H1 (cell line): ENCODE measurements around the gene KCNA2. TPM values are rescaled to one million over a fixed set of nuclear protein-coding genes. Genes with fewer than 3 reads are reported as not detected.

Source experiments
- CTCF ChIA-PET: fragments of 300-600 bp; sonication (Branson Sonifier 250); formaldehyde crosslinking; loops from one replicate; lab custom pipeline; 2021; ENCODE audit not compliant: partially characterized antibody; lab: Charles Lee
- POLR2A ChIA-PET: fragments of 300-600 bp; sonication (Branson Sonifier 250); formaldehyde crosslinking; loops from one replicate; lab custom pipeline; 2021; ENCODE audit warnings: inconsistent platforms; ENCODE audit not compliant: partially characterized antibody; lab: Charles Lee
- DNase-seq, 2 experiments: peaks; one replicate each; pipeline versions ENCODE4 v3.0.0 to v3.0.0-alpha.2; 2010 to 2022; ENCODE audit warnings: low spot score in 2 of 2, low read depth in 1 of 2, mixed read lengths in 1 of 2
- FAIRE-seq: peaks from 2 replicates; lab custom pipeline; 2011; peaks lifted over from hg19 to GRCh38; lab: Jason Lieb, UNC
- H2AFZ ChIP-seq: 2 replicates; pipeline ENCODE4 v1.8.1; 2012; ENCODE audit warnings: low read length, inconsistent platforms
- H2AK5ac ChIP-seq: 2 replicates; pipeline ENCODE4 v1.6.1; 2013; ENCODE audit warnings: low read depth, low read length
- H2BK120ac ChIP-seq: replicated peaks from 2 replicates; pipeline ENCODE3; 2013; ENCODE audit warnings: low read depth, low read length, inconsistent platforms
- H2BK12ac ChIP-seq: 2 replicates; pipeline ENCODE4 v1.6.1; 2013; ENCODE audit warnings: low read depth, low read length
- H2BK15ac ChIP-seq: 2 replicates; pipeline ENCODE4 v1.6.1; 2013; ENCODE audit warnings: low read length
- H2BK20ac ChIP-seq: 2 replicates; pipeline ENCODE4 v1.6.1; 2013; ENCODE audit warnings: low read length
- H2BK5ac ChIP-seq: 2 replicates; pipeline ENCODE4 v1.6.1; 2013; ENCODE audit warnings: low read depth, low read length
- H3K14ac ChIP-seq: 2 replicates; pipeline ENCODE4 v1.6.1; 2013; ENCODE audit warnings: inconsistent platforms; ENCODE audit not compliant: insufficient read length
- H3K18ac ChIP-seq: 2 replicates; pipeline ENCODE4 v1.6.1; 2013; ENCODE audit warnings: low read length; ENCODE audit errors: extremely low read depth
- H3K23ac ChIP-seq: 2 replicates; pipeline ENCODE4 v1.6.1; 2013; ENCODE audit warnings: inconsistent platforms; ENCODE audit not compliant: insufficient read length
- H3K23me2 ChIP-seq: 2 replicates; pipeline ENCODE4 v1.6.1; 2013; ENCODE audit warnings: low read depth, low read length
- H3K27ac ChIP-seq: 2 replicates; pipeline ENCODE4 v1.6.1; 2011; ENCODE audit warnings: low read depth, low read length, inconsistent platforms
- H3K27me3 ChIP-seq, 4 experiments: replicated peaks in 1 of 4; 1 replicate in 1 of 4; 2 replicates in 3 of 4; pipeline versions ENCODE4 v1.6.1 to v1.8.1; 2011 to 2013; ENCODE audit warnings: low read length in 3 of 4, mild to moderate bottlenecking in 3 of 4, inconsistent platforms in 2 of 4, mixed read lengths in 2 of 4, moderate library complexity in 1 of 4; ENCODE audit not compliant: control insufficient read depth in 3 of 4, insufficient read depth in 3 of 4; ENCODE audit errors: extremely low read depth in 1 of 4
- H3K36me3 ChIP-seq, 4 experiments: 2 replicates each; pipeline versions ENCODE4 v1.6.1 to v1.8.1; 2011 to 2013; ENCODE audit warnings: mild to moderate bottlenecking in 4 of 4, low read length in 3 of 4, moderate library complexity in 2 of 4, control low read depth in 1 of 4, inconsistent platforms in 1 of 4; ENCODE audit not compliant: insufficient read depth in 4 of 4, control insufficient read depth in 2 of 4
- H3K4ac ChIP-seq: replicated peaks from 2 replicates; pipeline ENCODE3; 2013; ENCODE audit warnings: low read length, low read depth, mixed read lengths, inconsistent platforms; ENCODE audit not compliant: insufficient read length
- H3K4me1 ChIP-seq, 4 experiments: replicated peaks in 1 of 4; 1 replicate in 1 of 4; 2 replicates in 3 of 4; pipeline versions ENCODE4 v1.6.1 to v1.8.1; 2011 to 2013; ENCODE audit warnings: low read length in 3 of 4, inconsistent platforms in 2 of 4, mixed read lengths in 1 of 4; ENCODE audit not compliant: insufficient read depth in 4 of 4, control insufficient read depth in 3 of 4
- H3K4me2 ChIP-seq, 2 experiments: 2 replicates each; pipeline versions ENCODE4 v1.6.1 to v1.8.1; 2011 to 2013; ENCODE audit warnings: low read depth in 2 of 2, low read length in 2 of 2, control low read depth in 1 of 2, inconsistent platforms in 1 of 2, mild to moderate bottlenecking in 1 of 2; ENCODE audit not compliant: insufficient read depth in 1 of 2
- H3K4me3 ChIP-seq, 4 experiments: fragments of 200-600, 300-600 bp in 1 of 4; sonication (generic), shearing (Covaris generic), sonication (Bioruptor Twin) in 1 of 4; 2 replicates each; pipeline versions ENCODE4 v1.5.1 to v1.8.1; 2011 to 2016; ENCODE audit warnings: low read length in 4 of 4, low read depth in 3 of 4, control low read depth in 2 of 4, inconsistent platforms in 2 of 4, mild to moderate bottlenecking in 2 of 4, mixed read lengths in 1 of 4, moderate library complexity in 1 of 4; ENCODE audit not compliant: insufficient read depth in 2 of 4; ENCODE audit errors: extremely low read depth in 1 of 4
- H3K56ac ChIP-seq: replicated peaks from 2 replicates; pipeline ENCODE3; 2013; ENCODE audit warnings: low read depth, mild to moderate bottlenecking, mixed read lengths, low read length, inconsistent platforms; ENCODE audit not compliant: insufficient read length
- H3K79me1 ChIP-seq: 2 replicates; pipeline ENCODE4 v1.6.1; 2013; ENCODE audit warnings: low read depth, low read length, control low read depth
- H3K79me2 ChIP-seq, 2 experiments: 2 replicates each; pipeline versions ENCODE4 v1.6.1 to v1.8.1; 2012 to 2013; ENCODE audit warnings: low read length in 2 of 2, mild to moderate bottlenecking in 2 of 2, inconsistent platforms in 1 of 2; ENCODE audit not compliant: insufficient read depth in 2 of 2, control insufficient read depth in 1 of 2
- H3K9ac ChIP-seq, 4 experiments: replicated peaks in 1 of 4; 1 replicate in 1 of 4; 2 replicates in 3 of 4; pipeline versions ENCODE4 v1.6.1 to v1.8.1; 2011 to 2013; ENCODE audit warnings: low read depth in 3 of 4, low read length in 3 of 4, control low read depth in 2 of 4, mild to moderate bottlenecking in 2 of 4, moderate library complexity in 2 of 4, inconsistent platforms in 1 of 4; ENCODE audit errors: extremely low read depth in 1 of 4
- H3K9me3 ChIP-seq, 2 experiments: 2 replicates each; pipeline versions ENCODE4 v1.6.1 to v1.8.1; 2012 to 2013; ENCODE audit warnings: mild to moderate bottlenecking in 2 of 2, moderate library complexity in 2 of 2, control low read depth in 1 of 2, inconsistent platforms in 1 of 2, low read depth in 1 of 2, low read length in 1 of 2, mixed read lengths in 1 of 2; ENCODE audit not compliant: insufficient read depth in 2 of 2
- H4K20me1 ChIP-seq, 2 experiments: replicated peaks in 1 of 2; 2 replicates each; pipeline versions ENCODE3 to v1.8.1; 2011 to 2013; ENCODE audit warnings: inconsistent platforms in 2 of 2, low read length in 2 of 2, mild to moderate bottlenecking in 1 of 2; ENCODE audit not compliant: insufficient read depth in 2 of 2, control insufficient read depth in 1 of 2
- H4K5ac ChIP-seq: 2 replicates; pipeline ENCODE4 v1.6.1; 2013; ENCODE audit warnings: low read length, low read depth, mixed read lengths, inconsistent platforms; ENCODE audit not compliant: insufficient read length
- H4K8ac ChIP-seq: 2 replicates; pipeline ENCODE4 v1.8.0; 2013; ENCODE audit warnings: mild to moderate bottlenecking, moderate library complexity, low read length, inconsistent platforms; ENCODE audit not compliant: insufficient read depth; ENCODE audit errors: extremely low read depth
- H4K91ac ChIP-seq: replicated peaks from 2 replicates; pipeline ENCODE3; 2013; ENCODE audit warnings: low read length, mixed read lengths, inconsistent platforms; ENCODE audit not compliant: insufficient read length
- ATF3 ChIP-seq: IDR thresholded peaks from 2 replicates; pipeline ENCODE4 v1.6.1; 2011; ENCODE audit warnings: low read depth, mild to moderate bottlenecking, low read length; ENCODE audit not compliant: insufficient read depth
- BRCA1 ChIP-seq: IDR thresholded peaks from 2 replicates; pipeline ENCODE4 v1.6.1; 2012; ENCODE audit warnings: low read depth, low read length, improper control_type of control experiment
- CBX5 ChIP-seq: fragments of 300-800, 300-1000 bp; sonication (generic); IDR thresholded peaks from 2 replicates; pipeline ENCODE4 v1.7.1; 2016; ENCODE audit warnings: antibody characterized with exemption, low read length, low read depth
- CBX8 ChIP-seq: fragments of 300-800, 300-1000 bp; sonication (generic); IDR thresholded peaks from 2 replicates; pipeline ENCODE4 v1.7.1; 2016; ENCODE audit warnings: low read depth, low read length, borderline replicate concordance
- CTBP2 ChIP-seq: IDR thresholded peaks from 2 replicates; pipeline ENCODE4 v1.7.0; 2011; ENCODE audit warnings: borderline replicate concordance, mild to moderate bottlenecking, moderate library complexity, mixed read lengths, low read length; ENCODE audit not compliant: insufficient read depth, insufficient read length
- HDAC2 ChIP-seq, 2 experiments: fragments of 300-600 bp in 1 of 2; sonication (generic) in 1 of 2; IDR thresholded peaks; 2 replicates each; pipeline ENCODE4 v1.6.1; 2011 to 2012; ENCODE audit warnings: low read depth in 2 of 2, low read length in 2 of 2, mild to moderate bottlenecking in 2 of 2, moderate library complexity in 2 of 2, borderline replicate concordance in 1 of 2, inconsistent platforms in 1 of 2
- SIX5 ChIP-seq: IDR thresholded peaks from 2 replicates; pipeline ENCODE4 v1.6.1; 2011; ENCODE audit warnings: mild to moderate bottlenecking, low read depth, low read length
- SRF ChIP-seq: IDR thresholded peaks from 2 replicates; pipeline ENCODE4 v1.6.1; 2011; ENCODE audit warnings: mild to moderate bottlenecking, low read depth, low read length, moderate library complexity
- TBP ChIP-seq: IDR thresholded peaks from 2 replicates; pipeline ENCODE4 v1.6.1; 2011; ENCODE audit warnings: low read depth, low read length, improper control_type of control experiment
- USF2 ChIP-seq: IDR thresholded peaks from 2 replicates; pipeline ENCODE4 v1.6.1; 2011; ENCODE audit warnings: low read length, improper control_type of control experiment
- WGBS, 2 experiments: shearing (Covaris generic) in 1 of 2; methylation state at CpG; one replicate each; pipeline versions ENCODE4 v1.1.6 to v1.1.7; 2013 to 2015; ENCODE audit warnings: low lambda C conversion rate in 2 of 2, mixed read lengths in 2 of 2, inconsistent platforms in 1 of 2, low coverage in 1 of 2, missing lambda C conversion rate in 1 of 2; ENCODE audit not compliant: insufficient replicate concordance in 2 of 2, insufficient coverage in 1 of 2, insufficient read length in 1 of 2; ENCODE audit errors: extremely low coverage in 1 of 2, missing lambda C conversion rate in 1 of 2; 5-methylcytosine and 5-hydroxymethylcytosine counted together
- polyA plus RNA-seq, 7 experiments: library from polyadenylated mRNA; depleted of rRNA in 3 of 7; stranded (reverse) in 5 of 7; unstranded in 2 of 7; fragments of >200 nt in 5 of 7; fragments of 200-250 nt in 2 of 7; gene quantifications; 1 replicate in 5 of 7; 2 replicates in 1 of 7; 4 replicates in 1 of 7; pipeline versions ENCODE4 v1.2.1 to v1.2.3, GENCODE V29; 2011 to 2013; ENCODE audit warnings: missing spikeins in 2 of 7, mixed read lengths in 2 of 7
- total RNA-seq: library from RNA; stranded (reverse); fragmentation: NEBNext Ultra II Directional; extraction: Animal tissue kit (Norgen Biotek cat#: 25700); gene quantifications from 2 replicates; pipeline ENCODE4 v1.2.1, GENCODE V29; 2021

Gene KCNA2
- total and polyA plus RNA-seq, 2 of the 8 experiments (the other 6 are each of a cell fraction or from before 2014, with no cell fraction given) = 0.26 to 0.78 TPM

GRCh38 chr1:110628323-110629105 is 22.4 kb upstream of the KCNA2 start:
- H2BK20ac ChIP-seq = no peak overlapping the region
- H3K14ac ChIP-seq = no peak overlapping the region
- no peak overlapping the region for H2BK120ac ChIP-seq
- H4K8ac ChIP-seq = no peak overlapping the region
- peaks cover 0 to 9% (median 0%) of the 10 kb centered on the region in 4 experiments; a peak in 2 of 7 replicates for H3K27me3 ChIP-seq
- H2BK5ac ChIP-seq = no peak overlapping the region
- H3K79me1 ChIP-seq = no peaks in the 10 kb centered on the region
- no peak overlapping the region for H2BK12ac ChIP-seq
- H2AK5ac ChIP-seq = no peak overlapping the region
- no peak overlapping the region for H3K27ac ChIP-seq
- no peak overlapping the region for H3K4me3 ChIP-seq
- H3K9me3 ChIP-seq = no peaks in the 10 kb centered on the region
- H3K36me3 ChIP-seq = no peaks in the 10 kb centered on the region
- ChIA-PET POLR2A (interaction anchor here (0.6 kb wide), 1 partner anchor 1038 kb away, joined by 3 read pairs; no protein-coding TSS in a partner anchor), CTCF (interaction anchor here (0.8 to 5.0 kb wide), 7 partner anchors 10 to 156 kb away, joined by 3 to 72 read pairs (median 4); no protein-coding TSS in a partner anchor)
- DNase-seq (no peak), FAIRE-seq (no peak)
- no peak overlapping the region for H4K91ac ChIP-seq
- no peak overlapping the region for H3K56ac ChIP-seq
- H3K4ac ChIP-seq = no peak overlapping the region
- no peaks in the 10 kb centered on the region for H3K79me2 ChIP-seq
- H2AFZ ChIP-seq = no peak overlapping the region
- no peaks in the 10 kb centered on the region for H4K20me1 ChIP-seq
- no peaks in the 10 kb centered on the region for H3K23me2 ChIP-seq
- H3K18ac ChIP-seq = no peak overlapping the region
- H3K9ac ChIP-seq = no peak overlapping the region
- 77% methylated on average over 6 of the region's 6 CpGs; no CpG with 5 or more reads in 1 of the 2 experiments for WGBS, 2 experiments
- H2BK15ac ChIP-seq = no peak overlapping the region
- H3K23ac ChIP-seq = no peak overlapping the region
- no peaks in the 10 kb centered on the region for H3K4me1 ChIP-seq
- H3K4me2 ChIP-seq = no peak overlapping the region
- no peak overlapping the region for H4K5ac ChIP-seq
- TF ChIP-seq HDAC2 (IDR thresholded peaks at IDR 0.05; ENCODE audit: borderline replicate concordance in 1 of 2, low read depth in 2 of 2, low read length in 2 of 2) (no peak), BRCA1 (no peak), TBP (no peak), USF2 (no peak), SRF (no peak), CBX8 (no peak), CTBP2 (no peak), ATF3 (no peak), SIX5 (no peak), CBX5 (no peak)
